T-helper 9 cell (primary cell): ENCODE results near the gene LAMTOR5.
"Not testable (repeated sequence)": the region's sequence is repeated elsewhere in the genome, so short reads cannot be mapped to it uniquely, and the experiment has no call there.

Source experiments
- DNase-seq: peaks from one replicate; pipeline ENCODE4 v3.0.0-alpha.2; 2020
- total RNA-seq, 2 donors: gene quantifications; one replicate each; lab custom pipeline; 2026; lab: John Stamatoyannopoulos, UW

Gene LAMTOR5
- 31.7 to 36.0 reads per million in 2 donors for total RNA-seq

- peak; percentile 85 for DNase-seq
These were observed at the start of gene LAMTOR5 for GRCh38 chr1:110407260-110408210. TSS of gene LAMTOR5 (minus strand) at chr1:110407694. CDS start at chr1:110407620, 74 bp downstream.

- DNase-seq = no peak
These were observed 49.7 kb upstream of the LAMTOR5 start for GRCh38 chr1:110457206-110457605.

- DNase-seq = no peak
These were observed 47.7 kb upstream of the LAMTOR5 start for GRCh38 chr1:110455151-110455550.

- no peak for DNase-seq
These were observed 46.8 kb upstream of the LAMTOR5 start for GRCh38 chr1:110454328-110454727.

- DNase-seq = no peak
These were observed 46.3 kb upstream of the LAMTOR5 start for GRCh38 chr1:110453829-110454228.

GRCh38 chr1:110452330-110452729, 44.8 kb upstream of the LAMTOR5 start:
- DNase-seq = no peak

GRCh38 chr1:110450929-110451328, 43.4 kb upstream of the LAMTOR5 start, which contains the start of gene PROK1:
TSS of gene PROK1 (plus strand) at chr1:110451149. CDS start at chr1:110451217, 68 bp downstream.
- no peak for DNase-seq

GRCh38 chr1:110449661-110450651, 42.5 kb upstream of the LAMTOR5 start:
- no peak for DNase-seq

- no peak for DNase-seq
These were observed 37.1 kb upstream of the LAMTOR5 start for GRCh38 chr1:110444561-110444960.

GRCh38 chr1:110443451-110443850, 36.0 kb upstream of the LAMTOR5 start:
- DNase-seq = no peak

GRCh38 chr1:110441888-110442287, 34.4 kb upstream of the LAMTOR5 start:
- no peak for DNase-seq

GRCh38 chr1:110440877-110441276, 33.4 kb upstream of the LAMTOR5 start:
- no peak for DNase-seq

GRCh38 chr1:110439873-110440272, 32.4 kb upstream of the LAMTOR5 start:
- not testable (repeated sequence) for DNase-seq

GRCh38 chr1:110438893-110439292, 31.4 kb upstream of the LAMTOR5 start:
- DNase-seq = no peak

GRCh38 chr1:110437645-110438299, 30.3 kb upstream of the LAMTOR5 start:
- not testable (repeated sequence) for DNase-seq

- DNase-seq = no peak
These were observed 29.1 kb upstream of the LAMTOR5 start for GRCh38 chr1:110436635-110437034.

GRCh38 chr1:110434946-110435345, 27.5 kb upstream of the LAMTOR5 start:
- DNase-seq = no peak

GRCh38 chr1:110433803-110434202, 26.3 kb upstream of the LAMTOR5 start:
- DNase-seq = no peak

GRCh38 chr1:110433213-110433612, 25.7 kb upstream of the LAMTOR5 start:
- DNase-seq = no peak

- no peak for DNase-seq
These were observed 23.4 kb upstream of the LAMTOR5 start for GRCh38 chr1:110430901-110431300.

GRCh38 chr1:110430366-110430765, 22.9 kb upstream of the LAMTOR5 start:
- DNase-seq = no peak

- DNase-seq = no peak
These were observed 21.5 kb upstream of the LAMTOR5 start for GRCh38 chr1:110428946-110429345.
